GF-D8 (cell line): ENCODE data around the gene RHBDF2.

Experiments used
- DNase-seq: peaks from one replicate; lab custom pipeline; 2025; lab: John Stamatoyannopoulos, UW

The RHBDF2 gene

GRCh38 chr17:76479515-76480060 is 21.6 kb downstream of the RHBDF2 start:
- no peak for DNase-seq

DNA sequence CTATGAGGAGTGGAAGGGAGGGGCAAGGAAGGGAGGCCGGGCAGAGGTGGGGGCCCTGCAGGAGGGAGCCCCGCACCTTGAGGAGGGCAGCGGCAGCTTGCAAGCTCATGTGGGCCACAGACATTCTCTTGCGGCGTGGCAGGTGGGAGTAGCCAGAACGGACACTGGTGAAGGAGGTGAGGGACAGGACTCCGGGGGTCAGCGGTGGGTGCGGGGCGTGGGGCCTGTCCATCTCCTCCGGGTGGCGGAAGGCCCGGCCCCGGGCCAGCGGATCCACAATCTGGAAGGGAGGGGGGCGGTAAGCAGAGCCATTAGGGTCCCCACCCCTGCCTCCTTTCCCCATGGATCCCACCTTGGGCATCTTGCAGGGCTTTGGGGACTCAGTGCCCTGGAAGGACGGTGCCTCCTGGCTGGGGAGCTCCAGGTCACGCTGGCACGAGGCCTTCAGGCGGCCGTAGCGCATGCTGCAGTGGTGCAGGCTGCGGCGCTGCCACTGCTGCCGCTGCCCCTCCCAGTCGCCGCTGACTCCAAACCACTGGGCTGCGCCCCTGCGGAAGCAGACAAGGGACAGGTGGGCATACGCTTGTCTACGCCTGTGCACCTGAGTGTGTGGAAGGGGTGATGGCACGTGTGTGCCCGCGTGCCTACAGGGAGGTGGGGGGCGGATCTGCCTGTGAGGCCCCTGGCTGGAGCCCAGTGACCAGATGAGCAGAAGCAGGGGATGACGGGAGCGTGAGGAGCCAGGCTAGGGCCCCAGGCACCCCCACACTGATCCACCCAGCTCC is 22.3 kb downstream of the RHBDF2 start:
- DNase-seq, result no peak

- DNase-seq, result no peak
These were observed 23.1 kb downstream of the RHBDF2 start for GRCh38 chr17:76478097-76478496.

DNA sequence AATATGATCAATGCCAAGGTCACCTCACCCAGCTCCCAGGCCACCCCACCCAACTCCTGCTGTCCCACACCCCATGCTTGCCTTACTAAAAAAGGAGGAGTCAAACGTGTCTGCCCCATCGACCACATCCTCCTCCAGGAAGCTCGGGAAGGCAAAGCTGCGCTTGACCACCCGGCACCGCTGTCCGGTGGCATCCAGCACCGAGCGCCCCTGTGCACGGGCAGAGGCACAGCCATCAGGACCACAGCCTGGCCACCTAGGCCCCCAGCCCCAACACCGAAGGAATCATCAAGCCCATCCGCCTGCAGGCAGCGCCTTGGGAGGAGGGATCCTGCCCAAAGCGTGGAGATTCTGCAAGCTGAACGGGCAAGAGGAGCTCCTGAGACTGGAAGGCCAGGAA is 23.6 kb downstream of the RHBDF2 start:
- DNase-seq, result no peak

DNA sequence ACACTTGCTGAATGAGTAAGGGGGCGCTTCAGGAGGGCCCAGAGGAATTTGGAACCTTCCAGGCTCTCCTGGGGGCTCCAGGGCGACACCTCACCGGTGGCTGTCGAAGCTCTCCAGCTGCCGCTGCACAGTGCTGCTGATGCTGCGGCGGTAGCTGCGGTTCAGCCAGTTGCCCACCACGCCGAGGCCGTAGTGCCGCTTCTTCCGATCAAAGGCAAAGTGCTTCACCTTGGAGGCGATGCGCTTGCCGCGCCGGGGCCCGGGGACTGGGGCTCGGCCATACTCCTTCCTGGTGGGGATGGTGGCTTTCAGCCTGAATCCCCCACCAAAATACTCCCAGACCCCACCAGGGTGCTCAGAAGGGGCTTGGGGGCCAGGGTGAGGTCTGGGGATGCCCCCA is 24.5 kb downstream of the RHBDF2 start:
- DNase-seq, result no peak

- no peak for DNase-seq
These were observed 25.9 kb downstream of the RHBDF2 start for GRCh38 chr17:76475302-76475701.

GRCh38 chr17:76474894-76475293 is 26.3 kb downstream of the RHBDF2 start:
- DNase-seq, result no peak

DNA sequence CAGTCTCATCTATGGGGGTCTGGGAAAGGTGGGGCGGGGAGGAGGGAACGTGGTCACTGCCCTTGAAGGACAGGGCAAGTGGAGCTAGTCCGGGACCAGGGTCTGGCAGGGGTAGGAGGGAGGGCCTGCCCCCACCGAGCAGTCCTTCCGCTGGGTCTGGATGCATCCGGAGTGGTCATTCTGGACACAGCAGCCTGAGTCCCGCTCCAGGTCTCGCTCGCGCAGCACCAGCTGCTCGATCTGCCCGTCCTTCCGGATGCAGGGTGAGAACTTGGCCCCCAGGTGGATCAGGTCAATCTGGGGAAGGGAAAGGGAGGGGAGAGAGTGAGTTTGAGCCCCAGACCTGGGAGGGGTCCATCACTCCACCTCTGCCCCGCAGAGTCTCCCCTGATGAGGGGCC is 27.0 kb downstream of the RHBDF2 start:
- no peak for DNase-seq

DNA sequence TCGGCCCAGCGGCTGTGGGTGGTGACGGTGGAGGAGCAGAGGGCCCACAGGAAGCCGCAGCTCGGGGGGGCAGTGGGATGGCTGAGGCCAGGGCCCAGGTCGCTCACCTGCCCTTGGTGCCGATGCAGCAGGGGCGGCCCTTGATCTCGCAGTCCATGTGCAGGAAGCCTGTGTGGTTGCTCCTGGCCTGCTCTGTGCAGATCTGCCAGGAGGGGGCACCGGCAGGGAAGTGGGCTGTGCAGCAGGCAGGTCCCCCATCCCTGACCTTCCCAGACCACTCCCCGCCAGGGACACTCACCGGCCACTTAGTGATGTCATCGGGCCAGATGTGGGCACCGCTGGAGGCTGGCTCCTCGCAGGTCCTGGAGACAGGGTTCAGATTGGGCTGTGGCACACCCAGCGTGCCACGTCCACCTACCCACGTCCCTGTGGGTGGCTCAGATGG is 27.7 kb downstream of the RHBDF2 start:
- no peak for DNase-seq

- DNase-seq, result no peak
These were observed 28.5 kb downstream of the RHBDF2 start for GRCh38 chr17:76472726-76473125.

- no peak for DNase-seq
These were observed 29.0 kb downstream of the RHBDF2 start for GRCh38 chr17:76472258-76472645.

DNA sequence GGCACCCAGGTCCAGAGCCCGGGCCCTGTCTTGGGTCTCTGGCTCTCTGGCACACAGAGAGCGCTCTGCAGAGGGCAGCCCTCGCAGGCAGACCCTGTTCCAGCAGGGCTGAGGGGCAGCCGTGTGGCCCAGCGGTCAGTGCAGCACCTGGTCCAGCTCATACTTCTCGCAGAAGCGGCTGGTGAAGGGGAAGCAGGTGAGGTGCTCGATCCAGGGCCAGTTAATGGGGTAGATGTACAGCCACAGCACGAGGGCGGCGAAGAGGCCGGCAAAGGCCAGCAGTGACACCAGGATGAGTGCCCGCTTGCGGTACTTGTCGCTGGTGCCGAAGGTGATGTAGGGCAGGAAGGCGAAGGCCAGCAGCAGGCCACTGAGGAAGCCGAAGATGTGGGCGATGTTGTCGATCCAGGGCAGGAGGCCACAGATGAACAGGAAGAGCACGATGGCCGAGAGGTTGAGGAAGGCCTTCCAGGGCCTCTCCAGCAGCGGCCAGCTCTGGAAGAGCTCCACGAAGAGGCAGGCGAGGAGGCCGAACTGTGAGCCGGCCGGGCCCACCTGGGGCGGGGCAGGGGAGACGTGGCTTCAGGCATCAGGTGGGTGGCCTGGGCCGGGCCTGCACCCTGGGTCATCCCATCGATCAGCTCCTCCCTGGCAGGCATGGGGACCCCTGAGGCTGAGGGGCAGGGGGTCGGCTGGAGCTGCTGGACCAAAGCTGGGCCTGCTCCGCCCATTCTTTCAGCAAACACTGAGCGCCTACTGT is 29.5 kb downstream of the RHBDF2 start:
- DNase-seq, result no peak

DNA sequence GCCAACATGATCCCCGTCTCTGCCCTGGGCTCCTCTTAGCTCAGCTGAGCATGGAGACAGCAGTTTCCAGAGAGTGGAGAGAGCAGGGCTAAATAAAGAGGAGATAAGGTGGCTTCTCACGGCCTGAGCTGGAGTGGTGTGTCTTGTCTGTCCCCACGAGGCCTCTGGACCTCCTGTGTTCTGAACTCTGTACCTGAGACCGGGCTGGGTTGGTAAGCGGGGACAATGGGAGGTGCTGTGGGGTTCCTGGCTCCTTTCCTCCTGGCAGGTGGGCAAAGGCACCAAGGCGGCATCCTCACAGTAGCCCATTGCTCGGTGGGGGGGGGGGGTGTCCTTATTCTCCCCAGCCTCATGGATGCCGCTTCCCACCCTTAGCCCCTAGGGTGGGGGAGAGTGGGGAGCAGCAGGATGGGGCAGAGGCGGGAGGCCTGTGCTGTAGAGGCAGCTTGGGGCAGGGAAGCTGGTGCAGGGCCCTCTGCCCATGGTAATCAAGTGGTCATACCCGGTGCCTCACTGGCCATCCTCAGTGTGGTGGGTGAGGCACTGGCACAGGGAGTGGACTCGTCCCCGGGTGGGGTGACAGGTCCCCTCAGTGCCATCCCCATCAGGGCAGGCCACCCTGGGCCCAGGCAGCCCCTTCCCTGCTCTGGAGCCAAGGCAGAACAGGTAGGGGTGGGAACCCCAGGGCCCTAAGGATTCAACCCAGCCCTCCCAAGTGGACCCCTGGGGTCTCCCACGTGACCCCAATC is 31.1 kb downstream of the RHBDF2 start:
- no peak for DNase-seq

DNA sequence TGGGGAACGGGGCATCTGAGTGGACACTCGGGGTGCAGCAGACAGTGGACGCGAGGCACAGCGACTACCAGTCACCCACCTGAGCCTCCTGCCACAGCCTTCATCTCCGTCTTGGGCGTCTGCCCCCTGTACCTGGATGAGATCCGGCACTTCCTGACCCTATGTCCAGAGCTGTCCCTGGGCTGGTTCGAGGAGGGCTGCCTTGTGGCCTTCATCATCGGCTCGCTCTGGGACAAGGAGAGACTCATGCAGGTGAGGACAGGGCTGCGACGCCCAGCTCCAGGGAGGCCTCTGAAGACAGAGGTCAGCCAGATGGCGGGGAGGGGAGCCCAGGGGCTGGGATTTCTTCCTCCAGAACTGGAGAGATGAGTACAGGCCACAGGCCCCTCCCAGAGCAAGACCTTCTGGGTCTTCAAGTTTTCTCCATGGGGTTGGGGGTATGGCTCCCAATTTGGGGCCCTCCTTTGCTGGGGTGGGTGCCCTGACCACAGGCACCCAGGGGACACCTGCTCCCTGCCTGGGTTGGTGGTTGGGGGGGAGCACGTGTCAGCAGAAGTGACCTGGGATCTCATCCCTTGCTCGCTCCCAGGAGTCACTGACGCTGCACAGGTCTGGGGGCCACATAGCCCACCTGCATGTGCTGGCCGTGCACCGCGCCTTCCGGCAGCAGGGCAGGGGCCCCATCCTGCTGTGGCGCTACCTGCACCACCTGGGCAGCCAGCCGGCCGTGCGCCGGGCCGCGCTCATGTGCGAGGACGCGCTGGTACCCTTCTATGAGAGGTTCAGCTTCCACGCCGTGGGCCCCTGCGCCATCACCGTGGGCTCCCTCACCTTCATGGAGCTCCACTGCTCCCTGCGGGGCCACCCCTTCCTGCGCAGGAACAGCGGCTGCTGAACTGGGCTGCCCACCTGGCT is 31.9 kb downstream of the RHBDF2 start:
- DNase-seq, result no peak

- DNase-seq, result no peak
These were observed 32.6 kb downstream of the RHBDF2 start for GRCh38 chr17:76468634-76469010.

- DNase-seq, result no peak
These were observed 33.2 kb downstream of the RHBDF2 start for GRCh38 chr17:76467809-76468633.

- no peak for DNase-seq
These were observed 33.9 kb downstream of the RHBDF2 start, which contains the start of gene AANAT for GRCh38 chr17:76467366-76467765. TSS of gene AANAT (plus strand) at chr17:76467603. CDS start at chr17:76468747, 1,144 bp downstream.

GRCh38 chr17:76466775-76467130 is 34.5 kb downstream of the RHBDF2 start:
- DNase-seq, result no peak

DNA sequence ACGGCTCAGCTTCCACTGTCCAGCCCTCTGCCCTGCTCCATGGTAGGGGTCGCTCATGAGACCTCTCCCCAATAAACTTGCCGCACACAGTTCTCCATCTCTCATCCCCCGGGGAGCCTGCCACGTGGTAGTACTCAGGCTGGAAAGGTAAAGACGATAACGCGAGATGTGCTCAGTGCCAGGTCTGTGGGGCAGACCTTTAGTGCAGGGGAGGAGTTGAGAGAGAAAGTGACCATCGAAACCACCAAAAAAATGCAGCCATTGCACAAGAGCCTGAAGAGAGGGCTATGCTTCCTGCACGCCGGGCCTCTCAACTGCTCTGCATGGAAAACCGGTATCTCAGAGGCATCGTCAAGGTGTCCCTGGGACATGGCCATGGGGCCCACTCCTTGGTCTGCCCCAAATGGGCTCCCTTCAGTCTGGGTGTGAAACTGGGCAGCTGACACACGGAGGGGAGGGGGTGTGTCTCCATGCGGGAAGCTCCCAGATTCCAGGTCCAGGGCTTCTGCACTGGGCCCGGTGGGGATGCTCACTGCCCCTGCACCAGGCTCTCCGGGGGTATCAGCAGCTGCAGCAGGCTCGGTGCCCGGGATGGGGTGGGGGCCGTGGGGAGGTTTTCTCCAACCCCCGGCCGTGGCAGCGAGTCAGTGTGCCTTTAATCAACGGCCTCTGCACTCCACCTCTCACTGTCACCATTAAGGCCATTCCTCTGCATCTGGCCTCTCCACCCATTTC is 38.5 kb downstream of the RHBDF2 start:
- no peak for DNase-seq
